H9 (cell line): ENCODE data around the gene CADPS. TPM values are rescaled to one million over a fixed set of nuclear protein-coding genes. Genes with fewer than 3 reads are reported as not detected.

ENCODE experiments used
- DNase-seq: peaks from one replicate; pipeline ENCODE4 v3.0.0-alpha.2; 2017
- H2AFZ ChIP-seq: one replicate; pipeline ENCODE4 v1.6.1; 2013; ENCODE audit warnings: mild to moderate bottlenecking, low read length, control low read depth, moderate library complexity
- H2AK5ac ChIP-seq: 2 replicates; pipeline ENCODE4 v1.6.1; 2013; ENCODE audit warnings: low read length, control low read depth, mixed read lengths; ENCODE audit not compliant: insufficient read length
- H2BK120ac ChIP-seq: one replicate; pipeline ENCODE4 v1.6.1; 2013; ENCODE audit warnings: low read depth, mild to moderate bottlenecking, low read length, control low read depth, inconsistent platforms; ENCODE audit not compliant: poor library complexity, severe bottlenecking
- H2BK12ac ChIP-seq: 2 replicates; pipeline ENCODE4 v1.6.1; 2013; ENCODE audit warnings: low read length, control low read depth, mixed read lengths, low read depth; ENCODE audit not compliant: insufficient read length
- H2BK15ac ChIP-seq: 2 replicates; pipeline ENCODE4 v1.6.1; 2013; ENCODE audit warnings: low read depth, low read length, control low read depth
- H2BK20ac ChIP-seq: one replicate; pipeline ENCODE4 v1.6.1; 2013; ENCODE audit warnings: low read depth, mild to moderate bottlenecking, low read length, control low read depth, inconsistent platforms; ENCODE audit not compliant: poor library complexity, severe bottlenecking
- H2BK5ac ChIP-seq: 2 replicates; pipeline ENCODE4 v1.6.1; 2013; ENCODE audit warnings: low read length, control low read depth, mixed read lengths; ENCODE audit not compliant: insufficient read length
- H3K14ac ChIP-seq: 2 replicates; pipeline ENCODE4 v1.6.1; 2013; ENCODE audit warnings: low read length, control low read depth; ENCODE audit not compliant: insufficient read depth
- H3K18ac ChIP-seq: 2 replicates; pipeline ENCODE4 v1.6.1; 2013; ENCODE audit warnings: low read depth, mild to moderate bottlenecking, mixed read lengths, low read length, control low read depth; ENCODE audit not compliant: insufficient read length
- H3K23ac ChIP-seq: 2 replicates; pipeline ENCODE4 v1.6.1; 2013; ENCODE audit warnings: low read length, control low read depth, mixed read lengths, low read depth; ENCODE audit not compliant: insufficient read length
- H3K23me2 ChIP-seq: 2 replicates; pipeline ENCODE4 v1.6.1; 2013; ENCODE audit warnings: low read depth, mild to moderate bottlenecking, mixed read lengths, low read length, control low read depth; ENCODE audit not compliant: insufficient read length, poor library complexity, severe bottlenecking
- H3K27ac ChIP-seq: 2 replicates; pipeline ENCODE4 v1.5.1; 2013; ENCODE audit warnings: low read length, control low read depth, mixed read lengths, low read depth; ENCODE audit not compliant: insufficient read length
- H3K27me3 ChIP-seq: 2 replicates; pipeline ENCODE4 v1.6.1; 2013; ENCODE audit warnings: low read length, control low read depth, inconsistent platforms; ENCODE audit not compliant: insufficient read depth
- H3K4ac ChIP-seq: 2 replicates; pipeline ENCODE4 v1.6.1; 2013; ENCODE audit warnings: low read depth, mild to moderate bottlenecking, control low read depth, inconsistent platforms, low read length, moderate library complexity
- H3K4me1 ChIP-seq: 2 replicates; pipeline ENCODE4 v1.6.1; 2013; ENCODE audit warnings: low read length, control low read depth, inconsistent platforms; ENCODE audit not compliant: insufficient read depth
- H3K4me2 ChIP-seq: 2 replicates; pipeline ENCODE4 v1.6.1; 2013; ENCODE audit warnings: low read length, control low read depth, mixed read lengths; ENCODE audit not compliant: insufficient read length, insufficient read depth
- H3K56ac ChIP-seq: 2 replicates; pipeline ENCODE4 v1.6.1; 2013; ENCODE audit warnings: low read depth, mild to moderate bottlenecking, mixed read lengths, low read length, control low read depth; ENCODE audit not compliant: insufficient read length
- H3K79me1 ChIP-seq: 2 replicates; pipeline ENCODE4 v1.6.1; 2013; ENCODE audit warnings: low read depth, mild to moderate bottlenecking, moderate library complexity, low read length, control low read depth, inconsistent platforms; ENCODE audit not compliant: insufficient read depth, poor library complexity, severe bottlenecking
- H3K79me2 ChIP-seq: 2 replicates; pipeline ENCODE4 v1.6.1; 2013; ENCODE audit warnings: low read length, control low read depth, inconsistent platforms; ENCODE audit not compliant: insufficient read depth
- H3K9ac ChIP-seq: 2 replicates; pipeline ENCODE4 v1.6.1; 2013; ENCODE audit warnings: low read length, control low read depth, mixed read lengths; ENCODE audit not compliant: insufficient read length; ENCODE audit errors: extremely low read depth
- H3K9me3 ChIP-seq: one replicate; pipeline ENCODE4 v1.6.1; 2013; ENCODE audit warnings: low read depth, low read length, inconsistent platforms; ENCODE audit not compliant: control insufficient read depth
- H3T11ph ChIP-seq: one replicate; pipeline ENCODE4 v1.6.1; 2013; ENCODE audit warnings: mild to moderate bottlenecking, low read length, control low read depth, inconsistent platforms
- H4K20me1 ChIP-seq: one replicate; pipeline ENCODE4 v1.6.1; 2013; ENCODE audit not compliant: control insufficient read depth, insufficient read length, insufficient read depth
- H4K5ac ChIP-seq: 2 replicates; pipeline ENCODE4 v1.6.1; 2013; ENCODE audit warnings: low read depth, mild to moderate bottlenecking, mixed read lengths, low read length, control low read depth; ENCODE audit not compliant: insufficient read length
- H4K8ac ChIP-seq: replicated peaks from 2 replicates; pipeline ENCODE4 v1.6.1; 2013; ENCODE audit warnings: low read length, control low read depth, mixed read lengths, low read depth; ENCODE audit not compliant: insufficient read length
- H4K91ac ChIP-seq: 2 replicates; pipeline ENCODE4 v1.6.1; 2013; ENCODE audit warnings: low read depth, mild to moderate bottlenecking, moderate library complexity, mixed read lengths, low read length, control low read depth; ENCODE audit not compliant: insufficient read length
- H3K27ac Mint-ChIP-seq, 3 experiments: 2 replicates in 2 of 3; 3 replicates in 1 of 3; pipeline ENCODE4 v1.8.0; 2020 to 2021; ENCODE audit warnings: mixed read lengths in 3 of 3, mild to moderate bottlenecking in 1 of 3, moderate library complexity in 1 of 3
- H3K27me3 Mint-ChIP-seq: 2 replicates; pipeline ENCODE4 v1.8.0; 2021; ENCODE audit warnings: low read depth, mild to moderate bottlenecking, moderate library complexity, mixed read lengths
- H3K36me3 Mint-ChIP-seq, 3 experiments: 2 replicates in 2 of 3; 3 replicates in 1 of 3; pipeline ENCODE4 v1.8.0; 2020 to 2021; ENCODE audit warnings: low read depth in 3 of 3, mixed read lengths in 3 of 3; ENCODE audit not compliant: insufficient read depth in 1 of 3
- H3K4me1 Mint-ChIP-seq, 2 experiments: 2 replicates each; pipeline ENCODE4 v1.8.0; 2020; ENCODE audit warnings: mixed read lengths in 2 of 2
- H3K4me3 Mint-ChIP-seq, 2 experiments: 2 replicates in 1 of 2; 3 replicates in 1 of 2; pipeline ENCODE4 v1.8.0; 2020 to 2021; ENCODE audit warnings: mild to moderate bottlenecking in 2 of 2, mixed read lengths in 2 of 2, moderate library complexity in 1 of 2
- H3K9me3 Mint-ChIP-seq, 2 experiments: 2 replicates in 1 of 2; 3 replicates in 1 of 2; pipeline ENCODE4 v1.8.0; 2020; ENCODE audit warnings: mild to moderate bottlenecking in 2 of 2, mixed read lengths in 2 of 2, moderate library complexity in 1 of 2
- CTCF ChIP-seq: fragments of 200-600 bp; sonication (generic); conservative IDR thresholded peaks from 3 replicates; pipeline ENCODE4 v1.8.0; 2021; ENCODE audit warnings: antibody characterized with exemption, mild to moderate bottlenecking
- WGBS: extraction: QIAGEN DNeasy Blood & Tissue Kit; methylation state at CpG from one replicate; pipeline ENCODE4 v1.1.7; 2013; ENCODE audit warnings: missing lambda C conversion rate, low lambda C conversion rate, mixed read lengths; ENCODE audit not compliant: insufficient read length; ENCODE audit errors: extremely low coverage; 5-methylcytosine and 5-hydroxymethylcytosine counted together
- total RNA-seq: library from RNA; stranded (reverse); gene quantifications from 2 replicates; pipeline ENCODE4 v1.2.1, GENCODE V29; 2021

The CADPS gene
- total RNA-seq, 1 experiment from 2014 or later = 6.6 TPM

- no peak overlapping the region for H3K4me3 Mint-ChIP-seq
- Histone ChIP-seq H3K27ac (no peak overlapping the region), H3T11ph (no peak overlapping the region), H4K20me1 (no peaks in the 10 kb centered on the region), H4K91ac (no peak overlapping the region), H3K79me1 (no peaks in the 10 kb centered on the region), H2BK12ac (no peak overlapping the region), H3K23ac (no peak overlapping the region), H2BK120ac (no peak overlapping the region), H4K8ac (no peak overlapping the region), H3K23me2 (no peaks in the 10 kb centered on the region), H3K9ac (no peak overlapping the region), H3K4ac (no peak overlapping the region), H3K56ac (no peak overlapping the region), H2AFZ (no peak overlapping the region), H2BK15ac (no peak overlapping the region), H3K27me3 (no peaks in the 10 kb centered on the region), H3K9me3 (no peaks in the 10 kb centered on the region), H4K5ac (no peak overlapping the region), H3K4me1 (no peaks in the 10 kb centered on the region), H3K4me2 (no peak overlapping the region), H2AK5ac (no peak overlapping the region), H3K14ac (no peak overlapping the region), H3K79me2 (no peaks in the 10 kb centered on the region), H3K18ac (no peak overlapping the region), H2BK20ac (no peak overlapping the region), H2BK5ac (no peak overlapping the region)
- H3K9me3 Mint-ChIP-seq = no peaks in the 10 kb centered on the region
- H3K27ac Mint-ChIP-seq = no peak overlapping the region
- no peak for DNase-seq
- WGBS = no CpG with 5 or more reads among the region's 6 CpGs
- no peaks in the 10 kb centered on the region for H3K27me3 Mint-ChIP-seq
- H3K36me3 Mint-ChIP-seq = no peaks in the 10 kb centered on the region
- H3K4me1 Mint-ChIP-seq = no peaks in the 10 kb centered on the region
- TF ChIP-seq CTCF = no peak
Measured at GRCh38 chr3:62837145-62837787, 38.0 kb downstream of the CADPS start.
